Coronary artery (tissue), 2 donors: ENCODE data around the gene ZNF646.

Source experiments
- DNase-seq: peaks from one replicate; pipeline ENCODE4 v3.0.0-alpha.2; 2017; ENCODE audit warnings: low spot score
- H3K27ac ChIP-seq, 2 donors: fragments of 200-600 bp; sonication (generic); one replicate each; pipeline ENCODE4 v1.5.1; 2016 to 2019
- H3K4me3 ChIP-seq: fragments of 200-600 bp; sonication (generic); 2 replicates; pipeline ENCODE4 v1.5.1; 2016; ENCODE audit warnings: mild to moderate bottlenecking, moderate library complexity
- TF ChIP-seq, protein P1 (sequence below): fragments of 200-600 bp; sonication (generic); IDR thresholded peaks from one replicate; pipeline ENCODE4 v1.5.1; 2019; ENCODE audit warnings: antibody characterized with exemption

Gene ZNF646

GRCh38 chr16:31033709-31034492 lies 40.3 kb upstream of the ZNF646 start:
- TF ChIP-seq, protein P1, sequence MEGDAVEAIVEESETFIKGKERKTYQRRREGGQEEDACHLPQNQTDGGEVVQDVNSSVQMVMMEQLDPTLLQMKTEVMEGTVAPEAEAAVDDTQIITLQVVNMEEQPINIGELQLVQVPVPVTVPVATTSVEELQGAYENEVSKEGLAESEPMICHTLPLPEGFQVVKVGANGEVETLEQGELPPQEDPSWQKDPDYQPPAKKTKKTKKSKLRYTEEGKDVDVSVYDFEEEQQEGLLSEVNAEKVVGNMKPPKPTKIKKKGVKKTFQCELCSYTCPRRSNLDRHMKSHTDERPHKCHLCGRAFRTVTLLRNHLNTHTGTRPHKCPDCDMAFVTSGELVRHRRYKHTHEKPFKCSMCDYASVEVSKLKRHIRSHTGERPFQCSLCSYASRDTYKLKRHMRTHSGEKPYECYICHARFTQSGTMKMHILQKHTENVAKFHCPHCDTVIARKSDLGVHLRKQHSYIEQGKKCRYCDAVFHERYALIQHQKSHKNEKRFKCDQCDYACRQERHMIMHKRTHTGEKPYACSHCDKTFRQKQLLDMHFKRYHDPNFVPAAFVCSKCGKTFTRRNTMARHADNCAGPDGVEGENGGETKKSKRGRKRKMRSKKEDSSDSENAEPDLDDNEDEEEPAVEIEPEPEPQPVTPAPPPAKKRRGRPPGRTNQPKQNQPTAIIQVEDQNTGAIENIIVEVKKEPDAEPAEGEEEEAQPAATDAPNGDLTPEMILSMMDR = no peak
- peak overlapping the region; percentile 92 to 95 for H3K27ac ChIP-seq

DNA sequence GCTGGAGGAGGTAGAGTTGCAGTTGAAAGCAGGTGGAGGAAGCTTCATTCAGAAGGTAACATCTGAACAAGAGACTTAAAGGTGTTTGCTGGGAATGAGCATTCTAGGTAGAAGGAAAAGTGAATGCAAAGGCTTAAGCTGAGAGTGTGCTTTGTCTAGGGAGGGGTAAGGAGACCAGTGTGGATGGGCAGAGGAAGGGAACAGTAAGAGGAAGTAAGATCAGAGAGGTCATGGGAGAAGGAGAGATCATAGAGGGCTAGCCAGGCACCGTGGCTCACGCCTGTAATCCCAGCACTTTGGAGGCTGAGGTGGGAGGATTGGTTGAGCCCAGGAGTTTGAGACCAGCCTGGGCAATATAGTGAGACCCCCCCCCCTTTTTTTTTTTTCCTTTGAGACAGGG lies 37.5 kb upstream of the ZNF646 start:
- TF ChIP-seq, protein P1 = no peak
- DNase-seq = no peak
- H3K4me3 ChIP-seq = no peak overlapping the region
- no peak overlapping the region for H3K27ac ChIP-seq

More at GRCh38 chr16:31033709-31034492, 40.3 kb upstream of the ZNF646 start:
- peak; percentile 91 for DNase-seq
- H3K4me3 ChIP-seq = peak overlapping the region; percentile 85

DNA sequence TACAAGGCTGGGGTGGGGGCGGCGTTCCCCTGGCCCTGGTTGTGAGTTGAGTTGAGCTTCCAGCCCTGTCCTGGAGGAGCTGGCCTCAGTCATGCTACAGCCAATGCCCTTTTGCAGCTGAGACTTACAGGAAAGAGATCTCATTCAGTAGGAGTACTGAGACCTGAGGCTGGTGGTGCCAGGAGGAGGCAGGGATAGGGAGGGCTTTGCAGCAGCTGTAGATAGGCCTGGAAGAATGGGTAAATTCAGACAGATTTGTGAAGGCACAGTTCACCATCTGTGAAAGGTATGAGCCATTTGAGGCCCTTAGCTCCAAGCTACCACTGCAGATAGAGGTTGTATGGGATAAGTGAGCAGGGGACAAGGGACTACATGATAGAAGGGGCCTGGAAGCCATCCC lies 35.2 kb upstream of the ZNF646 start:
- H3K4me3 ChIP-seq = no peak overlapping the region
- TF ChIP-seq, protein P1 = no peak
- no peak overlapping the region for H3K27ac ChIP-seq
- no peak for DNase-seq

GRCh38 chr16:31042866-31043265 lies 31.4 kb upstream of the ZNF646 start:
- no peak overlapping the region for H3K4me3 ChIP-seq
- no peak overlapping the region for H3K27ac ChIP-seq
- DNase-seq = no peak
- TF ChIP-seq, protein P1 = no peak

DNA sequence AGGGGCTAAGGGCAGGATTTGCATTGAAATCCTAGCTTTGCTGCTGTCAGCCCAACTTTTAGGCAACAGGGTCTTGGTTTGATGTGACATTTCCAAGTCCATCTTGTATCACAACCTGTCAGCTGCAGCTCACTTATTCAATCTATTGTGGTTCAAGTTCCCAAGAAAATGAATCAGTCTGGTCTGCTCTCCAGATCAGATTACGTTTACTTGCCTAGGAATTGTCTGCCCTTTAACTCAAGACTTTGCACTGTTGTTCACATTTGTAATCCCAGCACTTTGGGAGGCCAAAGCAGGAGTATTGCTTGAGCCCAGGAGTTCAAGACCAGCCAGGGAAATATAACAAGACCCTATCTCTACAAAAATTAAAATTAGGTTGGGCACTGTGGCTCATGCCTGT lies 30.9 kb upstream of the ZNF646 start:
- no peak for DNase-seq
- no peak overlapping the region for H3K27ac ChIP-seq
- H3K4me3 ChIP-seq = no peak overlapping the region
- TF ChIP-seq, protein P1 = no peak

GRCh38 chr16:31043898-31044481 lies 30.2 kb upstream of the ZNF646 start:
- DNase-seq = no peak
- no peak overlapping the region for H3K27ac ChIP-seq
- TF ChIP-seq, protein P1 = no peak
- no peak overlapping the region for H3K4me3 ChIP-seq
